GM12801 (cell line): ENCODE measurements around the gene C16orf82.

ENCODE experiments used
- CTCF ChIP-seq: IDR thresholded peaks from one replicate; pipeline ENCODE4 v1.5.1; 2011; ENCODE audit warnings: control low read depth; ENCODE audit not compliant: insufficient read length; ENCODE audit errors: extremely low read depth

C16orf82 gene

DNA sequence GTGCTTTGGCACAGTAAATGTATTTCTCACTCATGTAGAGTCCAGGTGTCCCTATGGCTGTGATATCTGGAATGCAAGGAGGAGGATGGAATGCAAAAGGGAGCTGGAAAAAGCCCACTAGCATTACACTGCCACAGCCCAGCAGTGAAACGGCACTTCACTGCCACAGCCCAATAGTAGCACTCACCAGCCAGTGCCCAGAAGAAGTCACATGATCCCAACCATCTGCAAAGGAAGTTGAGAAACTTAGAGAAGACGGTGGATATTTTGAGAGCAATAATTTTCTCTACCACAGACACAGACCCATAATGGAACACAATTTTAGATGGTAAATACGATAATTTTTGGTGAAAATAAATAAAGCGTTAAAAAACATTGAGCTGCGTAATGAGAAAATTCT, 51.8 kb downstream of the C16orf82 start:
- no peak for TF ChIP-seq CTCF
